Keratinocyte (primary cell): ENCODE results near the gene ZNF280A.

Experiments used
- CTCF ChIP-seq, 3 experiments: IDR thresholded peaks in 1 of 3; conservative IDR thresholded peaks in 1 of 3; optimal IDR thresholded peaks in 1 of 3; 2 replicates in 2 of 3; 3 replicates in 1 of 3; pipeline versions ENCODE3 to v1.5.1; 2011; ENCODE audit warnings: low read length in 3 of 3, mild to moderate bottlenecking in 3 of 3, moderate library complexity in 2 of 3, control low read depth in 1 of 3, inconsistent platforms in 1 of 3; ENCODE audit not compliant: insufficient read depth in 2 of 3; ENCODE audit errors: extremely low read depth in 1 of 3
- EZH2 ChIP-seq: IDR thresholded peaks from one replicate; pipeline ENCODE4 v1.6.1; 2012; ENCODE audit warnings: inconsistent platforms, mild to moderate bottlenecking, low read length, moderate library complexity

- TF ChIP-seq CTCF (optimal IDR thresholded peaks at IDR 0.05 in 1 of 3, IDR thresholded peaks at IDR 0.05 in 1 of 3, conservative IDR thresholded peaks at IDR 0.05 in 1 of 3; ENCODE audit: extremely low read depth in 1 of 3, insufficient read depth in 2 of 3, low read length in 3 of 3) (no peak), EZH2 (no peak)
Measured at GRCh38 chr22:22555596-22555995, 35.5 kb upstream of the ZNF280A start.
